Mesendoderm (in vitro differentiated cells): ENCODE measurements around the gene CATSPER1.
A peak's percentile ranks its signal among the peaks of the same experiment; 100 is the strongest.

Experiments
- DNase-seq: peaks from one replicate; pipeline ENCODE4 v3.0.0; 2013
- H2AK5ac ChIP-seq: 2 replicates; pipeline ENCODE4 v1.6.1; 2013; ENCODE audit warnings: low read length, inconsistent platforms
- H2BK120ac ChIP-seq: 2 replicates; pipeline ENCODE4 v1.6.1; 2013; ENCODE audit warnings: low read depth, mild to moderate bottlenecking, low read length, moderate library complexity, mixed read lengths
- H2BK15ac ChIP-seq: replicated peaks from 2 replicates; pipeline ENCODE4 v1.6.1; 2013; ENCODE audit warnings: low read depth, mild to moderate bottlenecking, moderate library complexity
- H2BK5ac ChIP-seq: 2 replicates; pipeline ENCODE4 v1.6.1; 2013; ENCODE audit warnings: low read length, inconsistent platforms
- H3K18ac ChIP-seq: 2 replicates; pipeline ENCODE4 v1.6.1; 2013; ENCODE audit warnings: mild to moderate bottlenecking, low read length, mixed read lengths
- H3K23ac ChIP-seq: one replicate; pipeline ENCODE4 v1.6.1; 2013; ENCODE audit warnings: low read length
- H3K27ac ChIP-seq: 2 replicates; pipeline ENCODE4 v1.5.1; 2013; ENCODE audit warnings: low read depth, mild to moderate bottlenecking, inconsistent platforms, low read length, moderate library complexity
- H3K27me3 ChIP-seq: 2 replicates; pipeline ENCODE4 v1.6.1; 2013; ENCODE audit warnings: low read length, control low read depth, mild to moderate bottlenecking, inconsistent platforms; ENCODE audit not compliant: insufficient read depth, poor library complexity
- H3K36me3 ChIP-seq: 2 replicates; pipeline ENCODE4 v1.6.1; 2013; ENCODE audit warnings: low read length, inconsistent platforms; ENCODE audit not compliant: control insufficient read depth, insufficient read depth
- H3K4ac ChIP-seq: one replicate; pipeline ENCODE4 v1.6.1; 2013; ENCODE audit warnings: low read depth, mild to moderate bottlenecking, low read length, moderate library complexity
- H3K4me1 ChIP-seq: 2 replicates; pipeline ENCODE4 v1.6.1; 2013; ENCODE audit warnings: low read depth, low read length, inconsistent platforms; ENCODE audit not compliant: control insufficient read depth
- H3K4me2 ChIP-seq: 2 replicates; pipeline ENCODE4 v1.6.1; 2013; ENCODE audit warnings: low read length
- H3K4me3 ChIP-seq: 2 replicates; pipeline ENCODE4 v1.5.1; 2013; ENCODE audit warnings: mild to moderate bottlenecking, low read length
- H3K56ac ChIP-seq: one replicate; pipeline ENCODE4 v1.6.1; 2013; ENCODE audit warnings: low read length
- H3K79me1 ChIP-seq: 2 replicates; pipeline ENCODE4 v1.6.1; 2013; ENCODE audit warnings: low read length, inconsistent platforms
- H3K79me2 ChIP-seq: 2 replicates; pipeline ENCODE4 v1.6.1; 2013; ENCODE audit warnings: mild to moderate bottlenecking, low read length; ENCODE audit not compliant: control insufficient read depth, insufficient read depth
- H3K9ac ChIP-seq: 2 replicates; pipeline ENCODE4 v1.6.1; 2013; ENCODE audit warnings: low read length, inconsistent platforms
- H4K5ac ChIP-seq: one replicate; pipeline ENCODE4 v1.6.1; 2013; ENCODE audit warnings: low read length
- H4K8ac ChIP-seq: one replicate; pipeline ENCODE4 v1.6.1; 2013; ENCODE audit warnings: low read depth, mild to moderate bottlenecking, control low read depth, low read length, moderate library complexity
- WGBS: extraction: QIAGEN DNeasy Blood & Tissue Kit; methylation state at CpG from one replicate; pipeline ENCODE4 v1.1.7; 2013; ENCODE audit warnings: low lambda C conversion rate, missing lambda C conversion rate; ENCODE audit not compliant: insufficient coverage; ENCODE audit errors: extremely low coverage; 5-methylcytosine and 5-hydroxymethylcytosine counted together

Gene CATSPER1

GRCh38 chr11:66070604-66071380, 44.5 kb upstream of the CATSPER1 start:
- Histone ChIP-seq H3K79me2 (peaks cover 12% of the 10 kb centered on the region), H4K5ac (no peak overlapping the region), H3K23ac (peak overlapping the region; percentile 38), H3K18ac (peak overlapping the region; percentile 91), H3K4me2 (peak overlapping the region; percentile 52), H3K27ac (peak overlapping the region; percentile 95), H3K4ac (peak overlapping the region; percentile 82), H3K56ac (peak overlapping the region; percentile 94), H2AK5ac (no peak overlapping the region), H2BK5ac (no peak overlapping the region), H3K36me3 (peaks cover 5% of the 10 kb centered on the region), H3K4me3 (peak overlapping the region; percentile 56), H3K4me1 (peaks cover 6% of the 10 kb centered on the region), H3K79me1 (peaks cover 11% of the 10 kb centered on the region), H2BK15ac (no peak overlapping the region), H3K9ac (peak overlapping the region; percentile 87), H2BK120ac (no peak overlapping the region), H3K27me3 (no peaks in the 10 kb centered on the region), H4K8ac (no peak overlapping the region)
- DNase-seq = peak; percentile 36
- no CpG with 5 or more reads among the region's 60 CpGs for WGBS

GRCh38 chr11:66069715-66070603, 43.7 kb upstream of the CATSPER1 start, which contains the start of gene PACS1:
Gene PACS1 (plus strand): TSS chr11:66070272. CDS start chr11:66070487, 215 bp downstream.
- peak within 1 kb of the TSS; percentile 91 for H3K18ac ChIP-seq
- peak within 1 kb of the TSS; percentile 87 for H3K9ac ChIP-seq
- H3K79me2 ChIP-seq = peaks cover 12% of the 10 kb centered on the region
- H3K4me2 ChIP-seq = peak within 1 kb of the TSS; percentile 52
- WGBS = no CpG with 5 or more reads among the region's 120 CpGs
- H2BK120ac ChIP-seq = no peak within 1 kb of the TSS
- H3K36me3 ChIP-seq = peaks cover 5% of the 10 kb centered on the region
- peak within 1 kb of the TSS; percentile 95 for H3K27ac ChIP-seq
- no peak within 1 kb of the TSS for H4K8ac ChIP-seq
- H3K4me3 ChIP-seq = peak within 1 kb of the TSS; percentile 56
- H3K23ac ChIP-seq = peak within 1 kb of the TSS; percentile 38
- peaks cover 6% of the 10 kb centered on the region for H3K4me1 ChIP-seq
- peak within 1 kb of the TSS; percentile 94 for H3K56ac ChIP-seq
- peak; percentile 89 for DNase-seq
- H2BK15ac ChIP-seq = no peak within 1 kb of the TSS
- no peak within 1 kb of the TSS for H2BK5ac ChIP-seq
- H3K27me3 ChIP-seq = no peaks in the 10 kb centered on the region
- H3K79me1 ChIP-seq = peaks cover 11% of the 10 kb centered on the region
- peak within 1 kb of the TSS; percentile 57 for H2AK5ac ChIP-seq
- peak within 1 kb of the TSS; percentile 82 for H3K4ac ChIP-seq
- no peak within 1 kb of the TSS for H4K5ac ChIP-seq

DNA sequence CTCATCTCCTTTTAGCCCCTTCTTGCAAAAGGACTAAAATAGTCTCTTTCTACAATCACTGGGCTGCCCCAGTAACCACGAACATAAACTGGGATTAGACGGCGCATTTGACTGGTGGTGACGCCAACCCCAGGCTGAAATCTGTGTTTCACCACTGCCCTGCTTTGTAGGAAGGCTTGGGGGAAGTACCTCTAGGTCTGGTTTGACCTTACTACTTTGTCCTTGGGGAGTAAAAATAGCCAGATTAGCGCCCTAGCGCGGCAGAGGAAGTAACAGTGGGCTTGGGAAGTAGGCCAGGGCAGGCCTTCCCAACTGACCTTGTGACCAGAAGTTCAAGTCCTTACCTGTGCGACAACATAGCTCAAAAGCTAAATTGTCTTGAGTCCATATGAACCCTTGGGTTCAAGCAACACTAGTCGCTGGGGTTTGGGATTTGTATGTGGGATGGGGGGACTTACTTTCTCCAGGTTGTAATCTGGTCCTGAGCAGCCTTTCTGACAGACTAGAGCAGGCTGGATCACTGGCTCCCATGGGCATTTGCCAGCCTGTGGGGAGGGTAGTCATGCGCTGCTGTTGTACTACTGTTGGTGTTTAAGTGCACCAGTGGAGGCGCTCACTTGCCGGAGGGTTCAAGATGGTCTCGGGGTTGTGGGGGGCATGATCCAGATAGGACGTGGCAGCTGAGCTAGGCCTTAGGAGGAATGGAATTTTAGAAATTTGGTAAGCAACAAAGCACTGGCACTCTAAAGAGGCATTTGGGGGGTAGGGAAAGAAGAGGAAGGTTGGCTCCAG, 42.8 kb upstream of the CATSPER1 start:
- Histone ChIP-seq H3K79me1 (peaks cover 9% of the 10 kb centered on the region), H3K4me1 (peaks cover 6% of the 10 kb centered on the region), H2BK5ac (no peak overlapping the region), H3K18ac (peak overlapping the region; percentile 91), H3K4me2 (peak overlapping the region; percentile 21), H4K5ac (no peak overlapping the region), H3K27ac (peak overlapping the region; percentile 95), H2BK120ac (no peak overlapping the region), H3K4me3 (no peak overlapping the region), H3K56ac (peak overlapping the region; percentile 60), H3K27me3 (no peaks in the 10 kb centered on the region), H2BK15ac (no peak overlapping the region), H3K79me2 (peaks cover 12% of the 10 kb centered on the region), H3K36me3 (peaks cover 5% of the 10 kb centered on the region), H4K8ac (no peak overlapping the region), H3K23ac (no peak overlapping the region), H3K4ac (no peak overlapping the region), H3K9ac (peak overlapping the region; percentile 87), H2AK5ac (peak overlapping the region; percentile 57)
- WGBS = no CpG with 5 or more reads among the region's 14 CpGs
- DNase-seq = peak; percentile 85

DNA sequence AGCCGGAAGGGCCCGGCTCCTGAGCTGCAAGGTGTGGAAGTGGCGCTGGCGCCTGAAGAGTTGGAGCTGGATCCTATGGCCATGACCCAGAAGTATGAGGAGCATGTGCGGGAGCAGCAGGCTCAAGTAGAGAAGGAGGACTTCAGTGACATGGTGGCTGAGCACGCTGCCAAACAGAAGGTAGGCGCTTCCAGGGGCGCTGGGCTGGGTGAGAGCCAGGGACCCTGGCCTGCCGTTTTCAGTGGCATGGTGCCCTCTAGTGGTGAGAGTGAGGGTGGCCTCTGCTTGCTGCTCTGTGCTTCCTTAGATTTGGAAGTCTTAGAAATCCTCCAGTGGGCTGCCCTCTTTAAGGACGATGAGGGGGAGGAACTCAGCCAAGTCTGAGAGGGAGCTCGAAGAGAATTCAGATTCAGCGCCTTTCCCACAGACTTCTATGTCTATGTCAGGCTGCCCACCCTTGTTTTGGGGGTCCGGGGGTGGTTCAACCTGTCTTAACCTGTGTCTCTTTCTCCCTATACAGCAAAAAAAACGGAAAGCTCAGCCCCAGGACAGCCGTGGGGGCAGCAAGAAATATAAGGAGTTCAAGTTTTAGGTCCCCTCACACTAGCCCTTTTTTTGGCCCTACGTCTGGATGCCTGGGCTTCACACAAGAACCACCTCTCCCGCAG, 42.0 kb upstream of the CATSPER1 start:
- DNase-seq = peak; percentile 89
- H3K4ac ChIP-seq = no peak overlapping the region
- H2BK5ac ChIP-seq = no peak overlapping the region
- no peak overlapping the region for H2BK120ac ChIP-seq
- WGBS = no CpG with 5 or more reads among the region's 17 CpGs
- no peak overlapping the region for H3K56ac ChIP-seq
- no peaks in the 10 kb centered on the region for H3K27me3 ChIP-seq
- H3K79me1 ChIP-seq = peaks cover 9% of the 10 kb centered on the region
- no peak overlapping the region for H3K4me3 ChIP-seq
- no peak overlapping the region for H2AK5ac ChIP-seq
- H3K23ac ChIP-seq = no peak overlapping the region
- H4K8ac ChIP-seq = no peak overlapping the region
- peaks cover 9% of the 10 kb centered on the region for H3K36me3 ChIP-seq
- peak overlapping the region; percentile 1 for H3K27ac ChIP-seq
- H3K79me2 ChIP-seq = peaks cover 12% of the 10 kb centered on the region
- no peak overlapping the region for H3K9ac ChIP-seq
- no peak overlapping the region for H2BK15ac ChIP-seq
- no peak overlapping the region for H3K18ac ChIP-seq
- H3K4me1 ChIP-seq = peaks cover 6% of the 10 kb centered on the region
- H4K5ac ChIP-seq = no peak overlapping the region
- no peak overlapping the region for H3K4me2 ChIP-seq

DNA sequence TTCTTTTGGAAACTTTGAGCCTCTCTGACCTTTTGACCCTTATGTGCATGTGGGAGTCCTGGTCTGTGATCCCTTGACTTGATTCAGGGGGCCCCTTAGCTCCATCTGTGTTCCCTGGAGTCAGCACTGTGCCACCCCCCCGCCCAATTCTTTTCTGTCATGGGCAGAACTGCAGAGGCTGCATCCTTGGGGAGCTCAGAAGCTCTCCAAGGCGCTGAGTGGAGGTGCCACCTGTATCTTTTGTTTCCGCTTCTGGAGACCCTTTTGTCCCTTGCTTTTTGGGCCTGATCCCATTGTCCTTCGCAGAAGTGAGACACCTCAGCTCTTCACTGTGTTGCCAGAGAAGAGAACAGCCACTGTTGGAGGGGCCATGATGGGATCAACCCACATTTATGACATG, 41.4 kb upstream of the CATSPER1 start:
- Histone ChIP-seq H2BK15ac (no peak overlapping the region), H3K4me2 (no peak overlapping the region), H3K27ac (no peak overlapping the region), H3K27me3 (no peaks in the 10 kb centered on the region), H3K79me1 (peaks cover 9% of the 10 kb centered on the region), H3K36me3 (peaks cover 14% of the 10 kb centered on the region), H3K9ac (no peak overlapping the region), H2AK5ac (no peak overlapping the region), H3K4ac (no peak overlapping the region), H4K5ac (no peak overlapping the region), H3K56ac (no peak overlapping the region), H3K23ac (no peak overlapping the region), H3K4me3 (no peak overlapping the region), H3K79me2 (peaks cover 10% of the 10 kb centered on the region), H3K18ac (no peak overlapping the region), H2BK120ac (no peak overlapping the region), H4K8ac (no peak overlapping the region), H2BK5ac (no peak overlapping the region), H3K4me1 (peaks cover 6% of the 10 kb centered on the region)
- no peak for DNase-seq
- WGBS = no CpG with 5 or more reads among the region's 4 CpGs
